GM12874 (cell line): ENCODE data around the gene PIGM.

Source experiments
- TF ChIP-seq, protein P1 (sequence below): IDR thresholded peaks from 2 replicates; pipeline ENCODE4 v1.5.1; 2011; ENCODE audit warnings: low read depth, mild to moderate bottlenecking, control low read depth, low read length, moderate library complexity; ENCODE audit not compliant: insufficient read depth

PIGM gene

DNA sequence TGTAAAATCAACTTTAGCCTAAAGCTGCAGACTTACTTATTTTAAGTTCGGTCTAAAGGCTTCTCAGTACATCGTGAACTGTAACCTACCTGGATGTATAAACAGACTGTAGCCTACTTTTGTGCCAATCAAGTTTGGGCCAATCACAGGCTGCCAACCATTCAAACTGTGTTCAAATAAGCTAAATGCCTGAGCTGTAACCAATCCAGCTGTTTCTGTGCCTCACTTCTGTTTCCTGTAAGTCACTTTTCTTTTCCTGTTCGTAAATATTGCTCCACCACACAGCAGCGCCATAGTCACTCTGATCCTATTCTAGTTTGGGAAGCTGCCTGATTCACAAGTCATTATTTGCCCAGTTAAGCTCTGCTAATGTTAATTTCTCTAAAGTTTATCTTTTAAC is 40.3 kb downstream of the PIGM start:
- TF ChIP-seq, protein P1, sequence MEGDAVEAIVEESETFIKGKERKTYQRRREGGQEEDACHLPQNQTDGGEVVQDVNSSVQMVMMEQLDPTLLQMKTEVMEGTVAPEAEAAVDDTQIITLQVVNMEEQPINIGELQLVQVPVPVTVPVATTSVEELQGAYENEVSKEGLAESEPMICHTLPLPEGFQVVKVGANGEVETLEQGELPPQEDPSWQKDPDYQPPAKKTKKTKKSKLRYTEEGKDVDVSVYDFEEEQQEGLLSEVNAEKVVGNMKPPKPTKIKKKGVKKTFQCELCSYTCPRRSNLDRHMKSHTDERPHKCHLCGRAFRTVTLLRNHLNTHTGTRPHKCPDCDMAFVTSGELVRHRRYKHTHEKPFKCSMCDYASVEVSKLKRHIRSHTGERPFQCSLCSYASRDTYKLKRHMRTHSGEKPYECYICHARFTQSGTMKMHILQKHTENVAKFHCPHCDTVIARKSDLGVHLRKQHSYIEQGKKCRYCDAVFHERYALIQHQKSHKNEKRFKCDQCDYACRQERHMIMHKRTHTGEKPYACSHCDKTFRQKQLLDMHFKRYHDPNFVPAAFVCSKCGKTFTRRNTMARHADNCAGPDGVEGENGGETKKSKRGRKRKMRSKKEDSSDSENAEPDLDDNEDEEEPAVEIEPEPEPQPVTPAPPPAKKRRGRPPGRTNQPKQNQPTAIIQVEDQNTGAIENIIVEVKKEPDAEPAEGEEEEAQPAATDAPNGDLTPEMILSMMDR: no peak

DNA sequence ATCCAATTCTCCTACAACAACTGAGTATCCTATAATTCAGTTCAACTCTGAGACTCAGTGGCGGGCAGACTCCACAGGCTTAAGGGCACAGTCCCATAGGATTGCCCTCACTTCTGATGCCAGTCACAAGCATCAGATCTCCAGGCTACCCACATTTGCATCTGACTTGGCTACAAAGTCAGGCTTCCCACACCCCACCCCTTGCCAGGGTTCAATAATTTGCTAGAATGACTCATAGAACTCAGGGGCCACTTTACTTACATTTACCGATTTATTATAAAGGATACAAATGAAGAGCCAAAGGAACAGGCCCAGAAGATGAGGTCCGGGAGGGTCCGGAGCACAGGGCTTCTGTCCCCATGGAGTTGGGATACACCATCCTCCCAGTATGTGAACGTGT is 41.8 kb downstream of the PIGM start:
- TF ChIP-seq, protein P1: no peak

DNA sequence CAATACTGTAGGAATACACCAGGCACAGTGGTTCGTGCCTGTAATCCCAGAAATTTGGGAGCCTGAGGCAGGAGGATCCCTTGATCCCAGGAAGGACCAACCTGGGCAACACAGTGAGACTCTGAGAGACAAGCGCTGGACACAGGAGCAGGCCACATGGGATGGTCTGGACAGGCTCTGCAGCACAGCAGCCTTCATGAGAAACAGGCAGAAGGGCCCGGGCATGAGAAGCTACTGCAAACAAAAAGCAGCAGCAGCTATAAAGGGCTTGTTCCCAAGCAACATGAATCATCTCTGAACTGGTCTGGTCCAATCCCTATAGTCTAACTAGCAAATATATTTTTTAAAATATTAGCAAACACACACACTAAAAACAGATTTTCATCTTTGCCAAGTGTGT is 42.2 kb downstream of the PIGM start:
- TF ChIP-seq, protein P1: no peak

DNA sequence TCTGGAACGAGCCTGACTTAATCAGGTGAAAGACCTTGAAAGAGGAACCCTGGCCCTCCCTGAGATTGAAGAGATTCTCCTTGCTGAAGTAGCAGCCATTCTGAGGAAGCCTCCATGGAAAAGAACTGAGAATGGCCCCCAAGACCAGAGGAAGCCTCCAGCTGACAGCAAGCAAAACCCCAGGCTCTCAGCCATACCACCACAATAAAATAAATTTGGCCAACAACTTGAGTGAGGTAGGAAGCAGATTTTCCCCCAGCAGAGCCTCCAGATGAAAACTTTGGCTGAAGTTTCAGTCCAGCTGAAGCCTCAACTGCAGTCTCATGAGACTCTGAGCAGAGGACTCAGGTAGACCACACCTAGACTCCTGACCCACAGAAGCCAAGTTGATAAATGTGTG is 43.8 kb downstream of the PIGM start:
- TF ChIP-seq, protein P1: no peak

DNA sequence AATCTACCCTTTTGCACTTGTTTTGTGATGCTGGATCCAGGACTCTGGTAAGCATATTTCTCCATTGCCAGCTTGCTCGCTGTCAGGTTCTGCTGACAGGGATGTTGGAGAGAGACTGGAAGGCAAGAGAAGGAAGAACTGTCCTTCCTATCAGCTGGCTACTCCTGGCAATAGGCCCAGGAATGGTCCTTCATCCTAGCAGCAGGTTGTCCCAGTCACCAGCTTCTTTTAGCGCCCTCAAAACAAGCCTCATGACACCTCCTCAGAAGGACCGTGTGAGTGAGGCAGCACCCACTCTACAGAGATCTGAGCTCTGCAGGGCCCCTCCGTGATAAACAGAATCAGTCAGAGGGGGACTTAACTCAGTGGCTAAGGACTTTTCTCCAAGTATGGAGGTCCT is 44.6 kb downstream of the PIGM start:
- TF ChIP-seq, protein P1: no peak

DNA sequence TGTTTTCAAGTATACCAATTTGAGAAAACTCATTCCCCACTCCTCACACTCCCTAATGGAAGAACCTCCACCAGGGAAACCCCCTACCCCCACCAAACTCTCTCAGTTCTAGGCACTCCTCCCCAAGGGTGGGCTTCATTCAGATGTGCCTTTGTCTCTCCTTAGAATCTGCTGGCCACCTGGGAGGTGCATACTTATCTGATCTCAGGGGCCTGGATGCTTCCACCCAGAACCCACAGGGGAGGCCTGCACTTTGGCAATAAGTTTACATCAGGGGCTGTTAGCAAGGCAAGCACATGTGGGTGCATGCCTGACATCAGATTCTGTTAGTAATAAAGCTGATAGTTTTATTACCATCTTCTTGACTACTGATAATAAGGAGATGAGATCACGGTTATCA is 45.3 kb downstream of the PIGM start:
- TF ChIP-seq, protein P1: no peak

DNA sequence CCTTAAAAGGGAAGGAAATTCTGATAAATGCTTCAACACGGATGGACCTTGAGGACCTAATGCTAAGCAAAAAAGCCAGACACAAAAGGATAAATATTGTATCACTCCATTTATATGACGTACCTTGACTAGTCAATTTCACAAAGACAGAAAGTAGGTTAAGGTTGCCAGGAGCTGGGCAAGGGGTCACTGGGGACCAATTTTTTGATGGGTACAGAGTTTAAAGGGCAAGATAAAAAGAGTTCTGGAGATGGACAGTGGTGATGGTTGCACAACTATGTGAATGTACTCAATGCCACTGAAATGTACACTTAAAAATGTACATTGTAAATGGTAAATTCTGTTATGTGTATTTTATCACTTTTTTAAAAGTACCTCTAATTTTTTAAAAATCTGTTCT is 45.7 kb downstream of the PIGM start:
- TF ChIP-seq, protein P1: no peak

DNA sequence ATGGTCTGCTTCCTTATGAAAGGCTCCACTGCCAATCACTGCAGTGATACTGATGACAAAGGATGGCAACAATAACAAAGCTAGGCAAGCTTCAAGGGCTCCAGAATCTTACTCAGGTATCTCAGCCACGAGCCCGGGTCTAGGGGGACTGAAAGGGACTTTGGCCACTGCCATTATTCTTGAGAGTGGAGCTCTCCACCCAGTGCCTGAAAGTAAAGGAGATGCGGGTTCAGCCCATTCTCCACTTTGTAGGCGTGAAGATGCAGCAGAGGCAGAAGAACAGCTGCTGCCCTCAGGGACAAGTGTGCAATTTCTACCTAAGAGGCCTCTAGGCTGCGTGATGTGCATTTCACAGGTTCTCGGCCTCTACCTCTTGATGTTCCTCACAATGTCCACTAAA is 46.3 kb downstream of the PIGM start:
- TF ChIP-seq, protein P1: no peak
